Spinal cord (tissue), 10 donors: Measurements from ENCODE around the gene TGFBR3L. TPM values are rescaled to one million over a fixed set of nuclear protein-coding genes. Genes with fewer than 3 reads are reported as not detected.
A peak's percentile ranks its signal among the peaks of the same experiment; 100 is the strongest.

ENCODE experiments used
- DNase-seq, 6 donors: peaks; one replicate each; pipeline versions ENCODE4 v3.0.0 to v3.0.0-alpha.2; 2013 to 2015; ENCODE audit warnings: low spot score in 6 of 6, low read depth in 4 of 6
- H3K27ac ChIP-seq: one replicate; pipeline ENCODE4 v1.5.1; 2013; ENCODE audit warnings: low read depth, low read length, control low read depth
- H3K27me3 ChIP-seq: one replicate; pipeline ENCODE4 v1.6.1; 2013; ENCODE audit warnings: low read length; ENCODE audit not compliant: control insufficient read depth, insufficient read depth
- H3K36me3 ChIP-seq: one replicate; pipeline ENCODE4 v1.6.1; 2013; ENCODE audit warnings: low read length; ENCODE audit not compliant: control insufficient read depth, insufficient read depth
- H3K4me1 ChIP-seq: one replicate; pipeline ENCODE4 v1.6.1; 2013; ENCODE audit warnings: low read length; ENCODE audit not compliant: control insufficient read depth, insufficient read depth
- H3K4me3 ChIP-seq: one replicate; pipeline ENCODE4 v1.5.1; 2013; ENCODE audit warnings: low read depth, low read length, control low read depth
- H3K9me3 ChIP-seq: one replicate; pipeline ENCODE4 v1.6.1; 2013; ENCODE audit warnings: low read length; ENCODE audit not compliant: control insufficient read depth, insufficient read depth
- WGBS: methylation state at CpG from one replicate; pipeline ENCODE4 v1.1.5; 2013; ENCODE audit warnings: missing lambda C conversion rate; ENCODE audit not compliant: insufficient coverage; 5-methylcytosine and 5-hydroxymethylcytosine counted together
- polyA plus RNA-seq, 2 donors: library from polyadenylated mRNA; unstranded; fragments of 120-200 nt; gene quantifications; one replicate each; pipeline ENCODE4 v1.2.1, GENCODE V29; 2013; ENCODE audit not compliant: insufficient read length in 2 of 2
- total RNA-seq, 2 donors: library from RNA; depleted of rRNA in 1 of 2; stranded (reverse); fragments of 120-200 nt in 1 of 2; fragments of >200 nt in 1 of 2; gene quantifications; one replicate each; pipeline versions ENCODE4 v1.2.3 to v1.2.4, GENCODE V29; 2013 to 2014
- donor health status: healthy.

Gene TGFBR3L
- total and polyA plus RNA-seq, 4 donors = 0.59 to 6.1 (median 2.9) TPM

DNA sequence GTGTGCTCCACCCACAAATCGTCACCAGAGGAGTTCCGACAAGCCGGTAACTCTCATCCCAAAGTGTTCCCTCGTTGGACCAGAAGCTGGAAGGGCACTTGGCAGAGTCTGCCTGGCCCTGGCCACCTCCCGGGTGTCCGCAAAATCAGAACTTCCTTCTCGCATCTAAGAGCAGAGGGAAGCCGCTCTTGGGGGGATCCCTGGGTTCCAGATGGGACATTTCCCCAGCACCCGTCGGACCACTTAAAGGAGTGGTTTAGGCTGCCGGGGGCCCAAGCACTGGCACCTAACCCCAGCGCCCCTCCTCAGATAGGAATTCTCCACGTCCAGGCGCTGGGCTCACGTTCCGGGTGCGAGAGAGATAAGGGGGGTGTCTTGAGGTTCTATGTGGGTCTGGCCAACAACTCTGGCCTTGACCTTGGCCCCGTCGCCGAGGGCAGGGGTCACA, 11.8 kb upstream of the TGFBR3L start:
- peaks cover 39% of the 10 kb centered on the region for H3K4me1 ChIP-seq

DNA sequence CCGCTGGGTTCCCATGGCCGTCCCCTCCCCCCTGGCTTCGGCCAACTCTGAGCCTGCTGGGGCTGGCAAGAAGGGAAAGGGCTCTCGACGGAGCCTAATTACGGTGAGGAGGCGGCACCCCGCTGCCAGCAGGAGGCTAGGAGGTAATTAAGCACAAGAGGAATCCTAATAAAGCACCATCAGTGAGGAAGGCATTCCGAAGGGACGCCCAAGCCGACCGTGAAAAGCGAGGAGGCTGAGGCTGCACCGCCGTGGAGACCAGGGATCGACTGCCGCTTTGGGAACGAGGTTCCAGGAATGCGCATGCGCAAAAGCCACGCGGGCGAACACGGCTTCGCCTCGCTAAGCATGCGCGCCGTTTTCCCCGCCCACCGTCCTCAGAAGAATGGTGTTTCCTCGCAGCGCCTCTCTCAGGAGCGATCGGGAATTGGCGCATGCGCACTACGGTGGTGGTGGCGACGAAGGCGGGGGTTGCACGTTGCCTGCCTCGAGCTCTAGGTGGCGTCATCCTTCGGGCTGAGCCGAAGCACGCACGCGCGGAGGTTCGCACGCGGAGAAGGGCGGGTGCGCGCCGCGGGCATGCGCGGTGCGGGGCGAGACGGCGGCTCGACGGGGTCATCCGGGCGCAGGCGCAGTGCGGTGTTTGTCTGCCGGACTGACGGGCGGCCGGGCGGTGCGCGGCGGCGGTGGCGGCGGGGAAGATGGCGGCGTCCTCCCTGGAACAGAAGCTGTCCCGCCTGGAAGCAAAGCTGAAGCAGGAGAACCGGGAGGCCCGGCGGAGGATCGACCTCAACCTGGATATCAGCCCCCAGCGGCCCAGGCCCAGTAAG, 11.2 kb upstream of the TGFBR3L start, which contains the start of gene MAP2K7:
TSS of gene MAP2K7 (plus strand) at position 634 of the 830 bp plus-strand sequence. CDS start at position 702, 68 bp downstream.
- no peaks in the 10 kb centered on the region for H3K9me3 ChIP-seq
- peaks cover 39% of the 10 kb centered on the region for H3K4me1 ChIP-seq
- H3K4me3 ChIP-seq = peak within 1 kb of the TSS; percentile 78
- peaks cover 33% of the 10 kb centered on the region for H3K36me3 ChIP-seq
- DNase-seq = peak; percentile 98 to 100 (median 100)
- WGBS = under 1% methylated on average over 88 of the region's 89 CpGs
- peak within 1 kb of the TSS; percentile 86 for H3K27ac ChIP-seq
- H3K27me3 ChIP-seq = no peaks in the 10 kb centered on the region

More for the DNA sequence above, 11.8 kb upstream of the TGFBR3L start:
- Histone ChIP-seq H3K27ac (peak overlapping the region; percentile 86), H3K9me3 (no peaks in the 10 kb centered on the region), H3K27me3 (no peaks in the 10 kb centered on the region), H3K4me3 (peak overlapping the region; percentile 78), H3K36me3 (peaks cover 27% of the 10 kb centered on the region)
- DNase-seq = no peak
- 28% methylated on average over 20 of the region's 20 CpGs for WGBS

DNA sequence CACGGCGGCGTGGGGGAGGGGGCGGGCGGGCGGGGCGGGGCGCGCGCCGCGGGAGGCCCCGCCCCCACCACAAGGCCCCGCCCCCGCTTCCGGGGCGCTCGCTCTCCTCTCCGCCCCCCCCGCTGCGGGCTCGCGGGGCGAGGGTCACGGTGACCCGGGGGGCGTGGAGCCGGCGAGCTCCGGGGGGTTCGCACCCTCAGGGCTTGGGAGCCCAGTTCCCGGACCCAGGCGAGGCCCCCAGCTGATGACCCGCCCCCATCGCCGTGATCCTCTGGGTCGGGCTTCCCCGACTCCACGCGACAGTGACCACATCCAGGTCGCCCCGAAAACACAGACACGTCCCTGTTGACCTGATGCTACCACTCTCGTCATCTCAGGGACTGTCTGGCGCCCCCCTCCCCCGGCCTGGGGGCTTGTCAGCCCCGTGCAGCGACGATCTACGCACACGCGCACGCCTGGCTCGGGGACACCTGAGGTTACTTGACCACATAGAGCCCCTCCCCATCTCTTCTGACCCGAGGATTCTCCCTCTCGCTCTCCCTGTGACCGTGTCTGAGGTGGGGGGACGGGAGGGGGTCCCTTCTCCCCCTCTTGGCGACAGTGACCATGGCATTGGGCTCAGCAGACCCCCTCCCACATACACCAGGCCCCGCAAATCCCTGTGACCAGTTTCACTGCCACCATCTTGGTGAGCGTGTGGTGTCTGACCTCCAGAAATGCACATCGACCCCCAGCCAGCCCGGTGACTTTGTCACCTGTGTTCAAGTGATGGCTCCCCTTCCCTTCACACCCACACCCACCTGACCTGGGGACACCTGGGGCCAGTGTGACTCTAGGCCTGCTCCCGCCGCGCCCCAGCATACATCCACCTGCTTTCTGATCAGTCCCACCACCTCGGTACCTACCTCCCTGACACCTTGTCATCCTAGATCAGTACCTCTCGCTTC, 10.3 kb upstream of the TGFBR3L start:
- peak overlapping the region; percentile 75 for H3K27ac ChIP-seq
- 17% methylated on average over 43 of the region's 68 CpGs for WGBS
- DNase-seq = peak in 1 of 6 donors; percentile 34

DNA sequence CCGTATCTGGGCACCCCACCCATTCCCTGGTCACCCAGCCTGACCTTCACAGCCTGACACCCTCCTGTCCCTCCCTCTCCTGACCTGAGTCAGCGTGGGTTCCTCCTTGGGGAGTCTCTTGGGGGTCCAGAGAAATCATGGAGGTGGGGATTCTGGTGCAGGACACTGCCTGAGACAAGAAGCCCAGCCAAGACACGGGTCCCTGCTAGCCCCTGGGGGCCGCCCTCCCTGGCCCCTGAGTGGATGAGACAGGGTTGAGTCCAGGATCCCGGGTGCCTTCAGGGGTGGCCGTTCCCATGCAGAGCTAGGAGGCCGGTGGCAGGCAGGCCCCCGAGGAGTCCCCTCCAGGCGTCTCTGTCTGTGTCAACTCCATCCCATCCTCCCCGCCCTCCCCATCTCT, 9.4 kb upstream of the TGFBR3L start:
- Histone ChIP-seq H3K4me1 (peaks cover 39% of the 10 kb centered on the region), H3K27me3 (no peaks in the 10 kb centered on the region), H3K4me3 (peak overlapping the region; percentile 71), H3K9me3 (no peaks in the 10 kb centered on the region), H3K27ac (no peak overlapping the region), H3K36me3 (peaks cover 51% of the 10 kb centered on the region)
- WGBS = 92% methylated on average over 3 of the region's 10 CpGs
- DNase-seq = no peak

More for the DNA sequence above, 10.3 kb upstream of the TGFBR3L start:
- Histone ChIP-seq H3K27me3 (no peaks in the 10 kb centered on the region), H3K36me3 (peaks cover 42% of the 10 kb centered on the region), H3K9me3 (no peaks in the 10 kb centered on the region), H3K4me1 (peaks cover 39% of the 10 kb centered on the region), H3K4me3 (peak overlapping the region; percentile 71)

DNA sequence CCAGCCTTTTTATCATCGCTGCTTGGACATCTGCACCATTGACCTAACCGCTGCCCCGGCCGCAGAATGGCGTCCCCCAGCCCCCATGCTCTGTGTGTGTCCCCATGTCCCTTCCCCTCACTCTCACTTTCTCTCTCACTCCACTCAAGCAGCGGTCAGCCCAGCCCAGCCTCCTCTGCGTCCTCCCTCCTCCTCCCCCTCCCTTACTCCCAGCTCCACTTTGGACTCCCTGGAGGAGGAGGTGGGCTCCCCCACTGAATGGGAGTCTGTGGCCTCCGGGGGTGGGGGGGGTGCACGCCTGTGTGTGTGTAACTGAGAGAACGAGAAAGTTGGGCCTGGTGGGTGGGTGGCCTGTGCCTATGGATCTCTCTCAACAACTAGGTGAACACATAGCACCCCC, 8.8 kb upstream of the TGFBR3L start:
- DNase-seq = no peak
- Histone ChIP-seq H3K36me3 (peaks cover 57% of the 10 kb centered on the region), H3K4me1 (peaks cover 39% of the 10 kb centered on the region), H3K27me3 (no peaks in the 10 kb centered on the region), H3K27ac (no peak overlapping the region), H3K4me3 (no peak overlapping the region), H3K9me3 (no peaks in the 10 kb centered on the region)
- WGBS = 96% methylated on average over 5 of the region's 10 CpGs

DNA sequence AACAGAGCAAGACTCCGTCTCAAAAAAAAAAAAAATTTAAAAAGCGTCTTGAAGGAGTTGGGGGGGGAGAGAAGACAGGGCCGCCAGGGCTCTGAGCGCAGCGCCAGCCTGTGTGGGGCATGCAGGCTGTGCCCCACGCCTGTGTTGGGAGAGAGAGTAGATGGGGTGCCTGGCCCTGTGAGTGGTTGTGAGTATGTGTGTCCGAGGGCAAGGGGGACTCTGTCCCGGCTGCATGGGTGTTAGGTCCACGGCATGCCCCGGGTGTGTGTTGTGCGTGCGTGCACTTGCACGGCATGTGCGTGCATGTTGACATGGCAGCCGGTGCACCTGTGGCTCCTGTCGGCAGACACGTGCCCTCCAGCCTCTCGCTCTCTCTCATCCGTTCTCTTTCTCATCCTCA, 7.5 kb upstream of the TGFBR3L start:
- H3K4me3 ChIP-seq = no peak overlapping the region

DNA sequence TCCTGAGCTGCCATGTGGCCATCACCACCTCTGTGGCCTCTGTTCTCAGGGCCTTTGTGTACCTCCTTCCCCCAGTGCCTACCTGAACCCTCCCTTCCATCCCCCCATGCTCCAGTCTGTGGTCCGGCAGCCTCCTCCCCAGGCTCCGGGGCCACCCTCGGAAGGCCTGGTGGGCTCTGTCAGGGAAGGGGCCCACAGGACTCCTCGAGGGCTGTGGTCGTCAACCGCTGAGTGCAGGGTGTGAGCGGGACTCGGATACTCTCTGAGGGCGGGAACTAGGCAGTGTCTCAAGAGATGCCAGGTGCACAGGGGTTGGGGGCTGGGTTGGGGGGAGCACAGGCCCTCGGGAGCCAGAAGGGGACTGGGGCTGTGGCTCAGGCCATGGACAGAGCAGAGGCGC, 7.1 kb upstream of the TGFBR3L start:
- 87% methylated on average over 11 of the region's 11 CpGs for WGBS
- DNase-seq = no peak
- H3K27me3 ChIP-seq = no peaks in the 10 kb centered on the region
- H3K27ac ChIP-seq = no peak overlapping the region
- H3K9me3 ChIP-seq = no peaks in the 10 kb centered on the region
- peaks cover 74% of the 10 kb centered on the region for H3K36me3 ChIP-seq
- H3K4me1 ChIP-seq = peaks cover 37% of the 10 kb centered on the region
- H3K4me3 ChIP-seq = no peak overlapping the region

More for the DNA sequence above, 7.5 kb upstream of the TGFBR3L start:
- WGBS = 91% methylated on average over 19 of the region's 19 CpGs
- DNase-seq = no peak
- Histone ChIP-seq H3K27ac (no peak overlapping the region), H3K9me3 (no peaks in the 10 kb centered on the region), H3K36me3 (peaks cover 70% of the 10 kb centered on the region), H3K27me3 (no peaks in the 10 kb centered on the region), H3K4me1 (peaks cover 39% of the 10 kb centered on the region)

- DNase-seq = no peak
- no peak overlapping the region for H3K27ac ChIP-seq
- H3K27me3 ChIP-seq = no peaks in the 10 kb centered on the region
- H3K4me3 ChIP-seq = no peak overlapping the region
- H3K36me3 ChIP-seq = peaks cover 80% of the 10 kb centered on the region
- 78% methylated on average over 11 of the region's 14 CpGs for WGBS
- H3K4me1 ChIP-seq = peaks cover 30% of the 10 kb centered on the region
- no peaks in the 10 kb centered on the region for H3K9me3 ChIP-seq
Measured at GRCh38 chr19:7908078-7908699, 6.4 kb upstream of the TGFBR3L start.
